Ovary (tissue), 3 donors: ENCODE data around the gene NEAT1.

ENCODE experiments used
- CTCF ChIP-seq, 3 donors: fragments of 450-650 bp in 2 of 3; fragments of 200-600 bp in 1 of 3; IDR thresholded peaks; one replicate each; pipeline versions ENCODE4 v1.5.1 to v1.8.0; 2016 to 2022; ENCODE audit warnings: antibody characterized with exemption in 3 of 3, mild to moderate bottlenecking in 1 of 3
- EP300 ChIP-seq: sonication (generic); formaldehyde crosslinking; IDR thresholded peaks from one replicate; pipeline ENCODE4 v1.6.1; 2017; ENCODE audit warnings: antibody characterized with exemption
- POLR2A ChIP-seq: fragments of 450-650 bp; IDR thresholded peaks from one replicate; pipeline ENCODE4 v1.6.1; 2017; ENCODE audit warnings: antibody characterized with exemption, mild to moderate bottlenecking, moderate library complexity
- donor health status: DM: no; HTN: no; CAD: no.

- TF ChIP-seq CTCF (IDR thresholded peaks at IDR 0.05) (no peak), EP300 (no peak), POLR2A (no peak)
These were observed 23.2 kb downstream of the NEAT1 start for GRCh38 chr11:65445604-65446445.
